ENCODE results near the gene HS6ST3. TPM values are rescaled to one million over a fixed set of nuclear protein-coding genes. Genes with fewer than 3 reads are reported as not detected.

Gene HS6ST3
- total RNA-seq, 4 donors from 2014 or later: 0.08 to 0.47 (median 0.41) TPM

DNA sequence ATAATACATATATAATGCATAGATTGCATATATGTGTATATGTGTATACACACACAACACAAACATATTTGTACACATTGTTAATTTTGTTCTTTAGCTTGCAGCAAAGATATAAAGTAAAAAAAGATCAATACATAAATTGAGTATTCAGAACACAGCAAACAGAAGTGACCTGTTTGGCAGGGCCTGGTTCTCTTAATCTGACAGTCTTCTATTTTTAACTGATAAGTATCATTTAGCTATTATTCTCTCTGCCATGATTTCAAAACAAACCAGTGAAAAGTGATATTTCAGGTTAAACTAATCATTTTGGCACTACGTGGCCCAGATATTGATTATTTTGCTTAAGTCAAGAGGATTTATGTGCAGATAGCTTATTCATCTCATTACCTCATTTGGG lies 595.0 kb downstream of the HS6ST3 start:
- no peak overlapping the region for H3K27ac ChIP-seq
- TF ChIP-seq POLR2A (IDR thresholded peaks at IDR 0.05) (no peak), POLR2AphosphoS5 (IDR thresholded peaks at IDR 0.05) (no peak), EP300 (IDR thresholded peaks at IDR 0.05) (no peak)
- TF ChIP-seq, protein P1, sequence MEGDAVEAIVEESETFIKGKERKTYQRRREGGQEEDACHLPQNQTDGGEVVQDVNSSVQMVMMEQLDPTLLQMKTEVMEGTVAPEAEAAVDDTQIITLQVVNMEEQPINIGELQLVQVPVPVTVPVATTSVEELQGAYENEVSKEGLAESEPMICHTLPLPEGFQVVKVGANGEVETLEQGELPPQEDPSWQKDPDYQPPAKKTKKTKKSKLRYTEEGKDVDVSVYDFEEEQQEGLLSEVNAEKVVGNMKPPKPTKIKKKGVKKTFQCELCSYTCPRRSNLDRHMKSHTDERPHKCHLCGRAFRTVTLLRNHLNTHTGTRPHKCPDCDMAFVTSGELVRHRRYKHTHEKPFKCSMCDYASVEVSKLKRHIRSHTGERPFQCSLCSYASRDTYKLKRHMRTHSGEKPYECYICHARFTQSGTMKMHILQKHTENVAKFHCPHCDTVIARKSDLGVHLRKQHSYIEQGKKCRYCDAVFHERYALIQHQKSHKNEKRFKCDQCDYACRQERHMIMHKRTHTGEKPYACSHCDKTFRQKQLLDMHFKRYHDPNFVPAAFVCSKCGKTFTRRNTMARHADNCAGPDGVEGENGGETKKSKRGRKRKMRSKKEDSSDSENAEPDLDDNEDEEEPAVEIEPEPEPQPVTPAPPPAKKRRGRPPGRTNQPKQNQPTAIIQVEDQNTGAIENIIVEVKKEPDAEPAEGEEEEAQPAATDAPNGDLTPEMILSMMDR (IDR thresholded peaks at IDR 0.05): no peak
- H3K4me3 ChIP-seq: no peak overlapping the region
- 72% methylated on average over 1 of the region's 1 CpG for WGBS
- no peaks in the 10 kb centered on the region for H3K36me3 ChIP-seq
- no peaks in the 10 kb centered on the region for H3K27me3 ChIP-seq
- DNase-seq (ENCODE audit: low spot score in 2 of 2): no peak
- no peaks in the 10 kb centered on the region for H3K9me3 ChIP-seq
- H3K4me1 ChIP-seq: no peaks in the 10 kb centered on the region

DNA sequence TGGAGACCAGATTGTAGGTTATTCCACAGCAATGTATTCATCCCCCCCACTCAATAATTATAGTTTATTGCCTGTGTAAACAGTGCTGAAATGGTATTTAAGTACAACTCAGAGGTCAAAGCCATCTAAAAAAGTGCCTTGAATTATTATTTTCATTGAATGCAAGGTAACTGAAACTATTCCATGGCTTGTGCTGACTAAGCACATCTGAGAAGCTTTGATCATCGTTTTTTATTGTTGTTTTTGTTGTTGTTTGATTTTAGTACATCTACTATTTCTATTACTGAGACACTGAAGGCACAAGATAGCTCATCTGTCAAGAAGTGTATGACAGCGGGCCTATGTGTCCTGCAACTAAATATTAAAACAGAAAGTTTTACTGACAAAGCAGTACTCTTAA lies 596.4 kb downstream of the HS6ST3 start:
- Histone ChIP-seq H3K36me3 (no peaks in the 10 kb centered on the region), H3K4me3 (no peak overlapping the region), H3K4me1 (no peaks in the 10 kb centered on the region), H3K9me3 (no peaks in the 10 kb centered on the region), H3K27ac (no peak overlapping the region), H3K27me3 (no peaks in the 10 kb centered on the region)
- no peak for TF ChIP-seq EP300 (IDR thresholded peaks at IDR 0.05)
- TF ChIP-seq POLR2A (IDR thresholded peaks at IDR 0.05): no peak
- no peak for TF ChIP-seq POLR2AphosphoS5 (IDR thresholded peaks at IDR 0.05)
- TF ChIP-seq, protein P1 (IDR thresholded peaks at IDR 0.05): no peak
- no peak for DNase-seq (ENCODE audit: low spot score in 2 of 2)
- WGBS: 18% methylated on average over 2 of the region's 2 CpGs

DNA sequence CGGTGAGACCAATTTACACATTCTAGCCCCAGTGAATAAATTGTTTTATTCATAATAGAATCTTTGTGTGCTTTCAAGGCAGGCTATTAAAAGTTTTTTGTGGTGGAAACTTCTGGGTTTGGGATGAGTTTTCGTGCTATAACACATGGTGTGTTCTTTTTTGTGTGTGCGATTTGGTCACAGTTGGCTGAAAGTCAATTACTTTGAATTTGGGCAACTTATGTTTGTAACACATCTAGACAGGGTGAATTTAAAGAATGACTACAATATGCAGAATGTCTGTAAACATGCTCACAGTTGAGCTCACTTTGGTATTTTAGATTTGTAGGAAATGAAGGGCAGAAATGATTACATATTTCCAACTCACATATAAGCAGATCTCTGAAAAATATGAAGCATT lies 597.3 kb downstream of the HS6ST3 start:
- Histone ChIP-seq H3K27me3 (no peaks in the 10 kb centered on the region), H3K9me3 (no peaks in the 10 kb centered on the region), H3K4me1 (no peaks in the 10 kb centered on the region), H3K27ac (no peak overlapping the region), H3K36me3 (no peaks in the 10 kb centered on the region), H3K4me3 (no peak overlapping the region)
- TF ChIP-seq POLR2A (IDR thresholded peaks at IDR 0.05): no peak
- TF ChIP-seq POLR2AphosphoS5 (IDR thresholded peaks at IDR 0.05): no peak
- TF ChIP-seq EP300 (IDR thresholded peaks at IDR 0.05): no peak
- TF ChIP-seq, protein P1 (IDR thresholded peaks at IDR 0.05): no peak
- 73% methylated on average over 3 of the region's 3 CpGs for WGBS
- DNase-seq (ENCODE audit: low spot score in 2 of 2): no peak

DNA sequence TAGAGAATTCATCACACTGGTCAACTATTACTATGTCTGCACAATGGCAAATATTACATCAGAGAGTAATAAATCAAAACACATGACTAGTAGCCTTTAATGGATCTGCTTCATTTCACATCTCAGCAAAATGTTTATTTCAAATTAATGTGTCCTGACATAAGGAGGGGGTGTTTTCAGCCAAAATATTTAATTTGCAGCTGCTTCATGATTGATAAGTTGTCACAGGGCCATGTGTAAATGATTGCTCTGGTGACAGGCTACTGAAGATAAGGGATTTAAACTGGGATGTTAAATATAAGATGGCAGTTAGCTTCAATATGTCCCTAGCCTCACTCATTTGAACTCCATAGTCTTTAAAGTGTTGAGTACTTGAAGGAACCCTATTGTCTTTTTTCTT lies 601.1 kb downstream of the HS6ST3 start:
- Histone ChIP-seq H3K27me3 (no peaks in the 10 kb centered on the region), H3K4me1 (no peaks in the 10 kb centered on the region), H3K27ac (no peak overlapping the region), H3K4me3 (no peak overlapping the region), H3K36me3 (no peaks in the 10 kb centered on the region), H3K9me3 (no peaks in the 10 kb centered on the region)
- no peak for DNase-seq (ENCODE audit: low spot score in 2 of 2)
- TF ChIP-seq, protein P1 (IDR thresholded peaks at IDR 0.05): no peak
- no peak for TF ChIP-seq EP300 (IDR thresholded peaks at IDR 0.05)
- TF ChIP-seq POLR2A (IDR thresholded peaks at IDR 0.05): no peak
- TF ChIP-seq POLR2AphosphoS5 (IDR thresholded peaks at IDR 0.05): no peak

DNA sequence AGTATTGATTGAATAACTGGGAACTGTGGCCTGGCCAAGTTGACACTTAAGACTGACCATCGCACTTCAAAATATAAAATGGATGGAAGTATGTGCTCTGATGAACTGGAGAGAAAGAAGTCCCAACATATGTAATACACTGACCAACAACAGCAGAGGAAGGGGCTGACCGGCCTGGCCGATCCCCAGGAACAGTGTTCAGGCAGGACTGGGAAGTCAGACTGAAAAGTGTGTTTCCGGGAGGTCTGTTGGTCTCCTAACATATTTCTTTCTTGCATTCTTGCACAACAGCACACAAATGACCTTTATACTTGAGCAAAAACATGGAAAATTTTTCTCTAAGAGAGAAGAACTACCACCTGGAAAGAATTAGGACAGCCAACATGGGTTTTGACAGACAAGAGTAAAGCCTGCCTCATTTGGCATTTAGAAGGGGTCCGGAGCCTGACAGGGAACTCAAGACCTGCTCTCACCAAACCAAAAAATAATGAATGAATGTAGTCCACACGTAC lies 606.5 kb downstream of the HS6ST3 start:
- WGBS: 51% methylated on average over 6 of the region's 6 CpGs
- H3K27me3 ChIP-seq: no peaks in the 10 kb centered on the region

More for the DNA sequence above, 606.5 kb downstream of the HS6ST3 start:
- no peak for DNase-seq (ENCODE audit: low spot score in 2 of 2)
- Histone ChIP-seq H3K4me3 (no peak overlapping the region), H3K36me3 (no peaks in the 10 kb centered on the region), H3K27ac (no peak overlapping the region), H3K9me3 (no peaks in the 10 kb centered on the region), H3K4me1 (no peaks in the 10 kb centered on the region)
- no peak for TF ChIP-seq POLR2A (IDR thresholded peaks at IDR 0.05)
- TF ChIP-seq POLR2AphosphoS5 (IDR thresholded peaks at IDR 0.05): no peak
- TF ChIP-seq, protein P1 (IDR thresholded peaks at IDR 0.05): no peak
- TF ChIP-seq EP300 (IDR thresholded peaks at IDR 0.05): no peak
